GM03348 (cell line): ENCODE measurements around the gene MTCH2.
"Not testable (repeated sequence)": the region's sequence is repeated elsewhere in the genome, so short reads cannot be mapped to it uniquely, and the experiment has no call there.

ENCODE experiments used
- DNase-seq: peaks from one replicate; pipeline ENCODE4 v3.0.0; 2012; ENCODE audit warnings: low spot score

MTCH2 gene

DNA sequence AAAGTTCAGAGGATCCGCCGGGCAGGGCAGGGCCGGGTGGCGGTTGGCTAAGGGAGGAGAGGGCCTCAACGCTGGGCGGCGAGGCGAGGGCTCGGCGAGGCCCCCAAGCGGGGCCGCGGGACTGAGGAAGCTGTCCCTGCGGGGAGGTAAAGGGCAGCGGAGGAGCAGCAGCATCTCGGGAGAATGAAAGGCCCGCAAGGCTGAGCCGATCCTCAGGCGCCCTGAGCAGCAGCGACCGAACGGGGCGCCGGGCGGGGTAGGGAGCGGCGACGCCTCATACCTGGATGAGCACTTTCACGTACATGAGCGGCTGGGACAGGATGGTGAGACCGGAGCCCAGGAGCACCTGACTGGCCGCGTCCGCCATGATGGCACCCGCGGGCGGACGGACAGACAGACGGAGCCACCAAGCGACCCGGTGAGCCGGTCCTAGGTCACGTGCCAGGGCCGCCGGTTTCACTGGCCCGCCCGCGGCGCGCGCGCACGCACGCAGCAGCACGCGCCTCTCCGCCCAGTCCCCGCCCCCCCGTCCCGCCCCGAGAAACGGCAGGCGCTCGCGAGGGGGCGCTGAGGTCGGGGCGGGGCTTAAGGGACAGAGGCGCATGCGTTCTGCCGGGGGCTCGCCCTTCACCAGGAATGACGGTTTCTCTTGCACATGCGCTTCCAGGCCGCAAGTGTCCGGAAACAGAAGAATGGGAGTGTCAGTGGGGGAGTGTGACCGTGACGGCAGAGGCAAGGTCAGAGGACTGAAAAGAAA is at the start of gene MTCH2:
MTCH2 (minus strand) TSS at position 461 of the 757 bp plus-strand sequence; CDS start at position 367, 94 bp downstream.
- DNase-seq, result peak; percentile 100

DNA sequence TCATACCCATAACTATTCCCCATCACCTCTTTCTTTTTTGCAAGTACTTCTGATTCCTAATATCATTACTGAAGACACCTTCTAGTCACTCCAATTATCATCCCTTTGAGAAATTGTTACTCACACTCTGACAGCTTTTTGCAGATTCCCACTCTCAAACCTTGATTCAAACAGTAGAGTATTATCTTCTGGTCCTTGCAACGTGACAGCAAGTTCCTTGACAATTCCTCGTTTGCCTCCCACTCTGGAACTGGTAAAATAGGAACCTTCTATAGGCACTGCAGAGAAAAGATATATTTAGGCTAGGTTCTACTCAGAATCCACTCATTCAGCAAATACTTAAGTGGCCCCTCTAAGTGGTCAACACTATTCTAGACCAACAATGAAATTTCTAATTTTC is 49.6 kb upstream of the MTCH2 start:
- no peak for DNase-seq

DNA sequence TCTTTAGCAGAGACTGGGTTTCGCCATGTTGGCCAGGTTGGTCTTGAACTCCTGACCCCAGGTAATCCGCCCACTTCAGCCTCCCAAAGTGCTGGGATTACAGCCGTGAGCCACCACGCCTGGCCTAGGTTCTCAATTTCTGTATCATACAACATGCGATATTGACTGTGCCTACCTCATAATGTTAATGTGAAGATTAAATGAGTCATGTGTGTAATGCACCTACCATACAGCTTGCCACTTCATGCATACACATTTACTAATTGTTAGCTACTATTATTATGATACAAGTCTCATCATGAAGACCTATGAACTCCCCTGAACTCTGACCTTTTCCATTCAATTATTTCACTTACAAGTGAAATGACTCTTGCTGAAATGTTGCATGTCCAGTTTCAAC is 47.1 kb upstream of the MTCH2 start:
- no peak for DNase-seq

DNA sequence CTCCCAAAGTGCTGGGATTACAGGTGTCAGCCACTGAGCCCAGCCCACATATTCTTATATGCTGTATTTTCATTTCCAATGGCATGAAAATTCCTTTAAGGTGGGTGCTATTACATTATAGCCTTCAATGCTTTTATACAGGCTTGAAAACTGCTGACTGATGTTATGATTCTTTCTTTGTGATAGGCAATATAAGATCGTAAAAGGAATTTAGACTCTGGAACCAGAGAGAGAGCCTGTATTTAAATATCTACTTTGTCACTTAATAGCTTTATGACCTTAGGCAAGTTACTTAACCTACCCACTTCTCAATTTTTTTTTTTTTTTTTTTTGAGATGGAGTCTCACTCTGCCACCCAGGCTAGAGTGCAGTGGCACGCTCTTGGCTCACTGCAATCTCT is 46.6 kb upstream of the MTCH2 start:
- no peak for DNase-seq

DNA sequence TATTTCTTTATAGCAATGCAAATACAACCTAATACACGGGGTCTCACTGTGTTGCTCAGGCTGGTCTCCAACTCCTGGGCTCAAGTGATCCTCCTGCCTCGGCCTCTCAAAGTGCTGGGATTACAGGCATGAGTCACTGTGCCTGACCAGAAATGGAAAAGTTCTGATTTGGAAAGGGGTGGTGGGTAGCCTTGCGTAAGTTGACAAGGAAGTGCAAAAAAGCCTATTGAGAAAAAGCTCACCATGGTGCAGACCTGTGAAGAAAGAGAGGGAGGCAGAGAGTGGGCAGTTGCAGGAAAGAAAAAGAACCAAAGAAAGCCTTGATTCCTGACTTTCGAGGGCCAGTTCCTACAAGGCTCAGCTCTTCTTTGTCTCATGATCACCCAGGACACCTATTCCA is 45.8 kb upstream of the MTCH2 start:
- no peak for DNase-seq

DNA sequence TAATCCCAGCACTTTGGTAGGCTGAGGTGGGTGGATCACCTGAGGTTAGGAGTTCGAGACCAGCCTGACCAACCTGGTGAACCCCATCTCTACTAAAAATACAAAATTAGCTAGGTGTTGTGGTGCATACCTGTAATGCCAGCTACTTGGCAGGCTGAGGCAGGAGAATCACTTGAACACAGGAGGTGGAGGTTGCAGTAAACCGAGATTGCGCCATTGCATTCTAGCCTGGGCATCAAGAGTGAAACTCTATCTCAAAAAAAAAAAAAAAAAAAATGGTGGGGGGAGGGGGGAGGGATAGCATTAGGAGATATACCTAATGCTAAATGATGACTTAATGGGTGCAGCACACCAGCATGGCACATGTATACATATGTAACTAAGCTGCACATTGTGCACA is 44.3 kb upstream of the MTCH2 start:
- DNase-seq, result not testable (repeated sequence)

DNA sequence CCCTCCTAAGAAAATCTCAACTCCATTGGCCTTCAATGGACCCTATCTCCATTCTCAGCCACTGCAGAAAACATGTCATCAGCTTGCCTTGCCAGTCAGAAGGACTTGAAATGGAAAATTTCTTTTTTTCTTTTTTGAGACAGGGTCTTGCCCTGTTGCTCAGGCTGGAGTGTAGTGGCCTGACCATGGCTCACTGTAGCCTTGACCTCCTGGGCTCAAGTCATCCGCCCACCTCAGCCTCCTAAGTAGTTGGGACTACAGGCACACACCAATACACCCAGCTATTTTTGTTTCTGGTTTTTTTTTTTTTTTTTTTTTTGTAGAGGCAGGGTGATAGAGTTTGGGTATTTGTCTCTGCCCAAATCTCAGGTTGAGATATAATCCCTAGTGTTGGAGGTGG is 43.8 kb upstream of the MTCH2 start:
- no peak for DNase-seq

DNA sequence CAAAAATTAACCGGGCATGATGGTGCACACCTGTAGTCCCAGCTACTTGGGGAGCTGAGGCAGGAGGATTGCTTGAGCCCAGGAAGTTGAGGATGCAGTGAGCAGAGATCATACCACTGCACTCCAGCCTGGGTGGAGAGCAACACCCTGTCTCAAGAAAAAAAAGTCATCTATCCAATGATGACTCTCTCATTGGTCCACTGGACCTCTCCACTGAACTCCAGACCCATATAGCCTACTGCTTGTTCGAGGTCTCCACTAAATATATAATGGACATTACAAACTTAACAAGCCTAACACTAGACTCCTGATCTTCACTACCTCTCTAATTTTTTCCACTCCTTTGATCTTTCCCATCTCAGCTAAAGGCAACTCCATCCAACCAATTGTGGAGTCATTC is 33.5 kb upstream of the MTCH2 start:
- DNase-seq, result no peak

DNA sequence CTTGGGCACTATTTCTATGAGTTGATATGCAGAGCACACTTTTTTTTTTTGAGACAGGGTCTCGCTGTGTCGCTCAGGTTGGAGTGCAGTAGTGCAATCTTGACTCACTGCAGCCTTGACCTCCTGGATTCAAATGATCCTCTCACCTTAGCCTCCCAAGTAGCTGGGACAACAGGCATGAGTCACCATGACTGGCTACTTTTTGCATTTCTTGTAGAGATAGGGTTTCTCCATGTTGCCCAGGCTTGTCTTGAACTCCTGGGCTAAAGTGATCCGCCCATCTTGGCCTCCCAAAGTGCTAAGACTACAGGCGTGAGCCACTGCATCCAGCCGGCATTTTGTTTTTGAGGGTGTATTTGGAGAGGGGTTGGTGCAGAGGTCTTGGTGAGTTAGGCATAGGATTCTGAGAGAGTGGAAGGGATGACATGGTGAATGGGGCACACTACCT is 29.9 kb upstream of the MTCH2 start:
- no peak for DNase-seq

DNA sequence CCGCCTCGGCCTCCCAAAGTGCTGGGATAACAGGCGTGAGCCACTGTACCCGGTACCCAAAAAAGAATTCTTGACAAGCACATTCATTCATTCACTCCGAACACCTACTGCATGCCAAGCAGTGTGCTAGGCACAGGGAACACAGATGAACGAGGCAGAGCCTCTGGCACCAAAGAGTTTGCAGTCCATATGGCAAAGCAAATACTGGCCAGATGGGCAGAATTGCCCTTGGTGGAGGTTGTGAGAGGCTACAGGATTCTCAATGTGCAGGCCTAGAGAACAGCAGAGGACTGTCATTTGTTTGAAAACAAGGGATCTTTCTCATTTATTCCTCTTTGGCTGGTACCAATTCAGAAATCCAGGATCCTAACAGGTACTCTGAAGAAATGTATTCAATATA is 27.5 kb upstream of the MTCH2 start:
- DNase-seq, result no peak

DNA sequence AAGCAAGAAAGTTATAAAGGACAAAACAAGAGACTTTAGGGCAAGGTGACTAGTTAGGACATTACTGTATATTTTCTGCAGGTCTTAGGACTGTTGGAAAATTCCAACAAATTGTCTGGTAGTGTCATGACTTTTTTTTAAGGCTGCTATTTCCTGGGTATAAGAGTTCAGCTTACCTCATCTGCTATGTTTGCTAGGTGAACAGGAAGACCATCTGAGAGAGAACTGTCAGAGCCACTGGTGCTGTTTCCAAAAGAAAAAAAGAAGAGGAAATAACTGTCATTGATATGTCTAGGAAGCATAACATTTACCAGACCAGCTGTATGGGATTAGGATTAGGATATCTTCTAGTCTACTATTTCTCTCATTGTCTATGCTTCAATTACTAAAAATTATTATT is 26.3 kb upstream of the MTCH2 start:
- no peak for DNase-seq

DNA sequence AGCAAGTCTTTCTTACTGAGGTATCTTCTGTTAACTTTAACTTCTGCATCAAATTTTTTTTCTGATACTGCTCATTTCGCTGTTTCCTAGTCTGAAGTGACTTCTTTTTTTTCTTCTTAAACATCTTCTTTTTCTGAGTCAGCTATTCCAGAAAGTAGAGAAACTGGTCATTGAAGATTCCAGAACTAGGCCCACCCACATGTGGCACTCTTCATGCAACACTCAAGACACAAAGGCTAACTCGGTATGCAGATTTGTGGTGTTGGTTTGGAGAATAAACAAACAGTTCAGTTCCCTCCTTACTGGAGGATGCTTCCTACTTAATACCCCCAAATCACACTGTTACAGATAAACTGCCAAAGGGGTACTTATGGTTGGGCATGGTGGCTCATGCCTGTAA is 25.2 kb upstream of the MTCH2 start:
- DNase-seq, result no peak

DNA sequence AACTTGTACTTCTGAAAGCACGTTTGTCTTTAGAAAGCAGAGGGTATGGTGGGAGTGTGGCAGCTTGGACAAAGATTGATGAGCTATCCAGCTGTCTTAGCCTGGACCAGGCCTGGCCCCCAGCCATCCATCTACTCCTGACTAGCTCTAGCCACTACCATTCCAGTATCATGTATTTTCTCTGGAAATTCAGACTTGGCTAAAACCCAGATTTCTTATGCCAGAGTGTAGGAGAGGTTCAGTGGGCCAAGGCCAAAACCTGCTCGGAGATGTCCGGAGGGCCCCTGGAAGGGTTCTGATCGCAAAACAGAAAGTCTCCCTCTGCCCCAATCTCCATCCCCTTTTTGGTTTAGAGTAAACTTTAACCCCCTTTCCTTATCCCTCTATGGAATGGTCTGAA is 24.8 kb upstream of the MTCH2 start:
- DNase-seq, result no peak

DNA sequence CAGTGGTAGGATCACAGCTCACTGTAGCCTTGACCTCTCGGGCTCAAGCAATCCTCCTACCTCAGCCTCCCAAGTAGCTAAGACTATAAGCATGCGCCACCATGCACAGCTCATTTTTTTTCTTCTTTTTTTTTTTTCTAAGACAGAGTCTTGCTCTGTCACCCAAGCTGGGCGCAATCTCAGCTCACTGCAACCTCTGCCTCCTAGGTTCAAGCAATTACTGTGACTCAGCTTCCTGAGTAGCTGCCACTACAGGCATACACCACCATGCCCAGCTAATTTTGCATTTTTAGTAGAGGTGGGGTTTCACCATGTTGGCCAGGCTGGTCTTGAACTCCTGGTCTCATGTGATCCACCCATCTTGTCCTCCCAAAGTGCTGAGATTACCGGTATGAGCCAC is 22.6 kb upstream of the MTCH2 start:
- DNase-seq, result not testable (repeated sequence)

DNA sequence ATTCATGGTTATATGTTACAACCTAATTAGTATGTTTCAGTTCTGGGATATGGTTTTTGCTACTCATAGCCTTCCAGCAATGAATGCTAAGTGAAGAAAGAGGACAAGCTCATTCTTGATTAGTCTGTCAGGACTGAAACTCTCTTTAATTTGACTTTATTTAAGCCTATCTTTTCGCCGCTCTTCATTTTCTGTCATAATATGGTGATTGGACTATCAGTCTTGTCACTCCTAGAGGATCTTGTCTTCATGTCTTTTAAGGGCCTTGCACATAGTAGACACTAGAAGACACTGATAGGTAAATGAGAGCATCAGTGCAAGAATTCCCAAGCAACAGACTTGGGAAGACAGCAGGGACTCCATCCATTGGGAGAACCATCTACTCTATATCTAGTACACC is 18.9 kb upstream of the MTCH2 start:
- no peak for DNase-seq

DNA sequence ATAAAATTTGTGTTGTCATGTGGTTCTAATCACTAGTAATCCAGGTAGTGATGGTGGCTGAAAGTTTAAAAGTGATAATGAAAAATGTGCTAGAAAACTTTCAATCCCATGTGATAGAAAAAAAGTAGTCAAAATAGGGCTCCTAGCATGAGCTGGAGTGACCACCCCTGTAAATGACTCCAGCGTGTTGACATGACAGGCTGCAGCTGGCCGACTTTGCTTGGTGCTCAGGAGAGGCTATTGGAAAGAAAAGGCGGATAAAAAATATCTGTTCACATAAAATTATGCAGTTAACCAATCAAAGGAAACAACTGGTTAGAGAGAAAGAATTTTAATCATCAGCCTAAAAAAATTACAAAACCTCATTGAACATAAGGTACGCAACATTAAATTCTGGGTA is 16.9 kb upstream of the MTCH2 start:
- DNase-seq, result no peak

DNA sequence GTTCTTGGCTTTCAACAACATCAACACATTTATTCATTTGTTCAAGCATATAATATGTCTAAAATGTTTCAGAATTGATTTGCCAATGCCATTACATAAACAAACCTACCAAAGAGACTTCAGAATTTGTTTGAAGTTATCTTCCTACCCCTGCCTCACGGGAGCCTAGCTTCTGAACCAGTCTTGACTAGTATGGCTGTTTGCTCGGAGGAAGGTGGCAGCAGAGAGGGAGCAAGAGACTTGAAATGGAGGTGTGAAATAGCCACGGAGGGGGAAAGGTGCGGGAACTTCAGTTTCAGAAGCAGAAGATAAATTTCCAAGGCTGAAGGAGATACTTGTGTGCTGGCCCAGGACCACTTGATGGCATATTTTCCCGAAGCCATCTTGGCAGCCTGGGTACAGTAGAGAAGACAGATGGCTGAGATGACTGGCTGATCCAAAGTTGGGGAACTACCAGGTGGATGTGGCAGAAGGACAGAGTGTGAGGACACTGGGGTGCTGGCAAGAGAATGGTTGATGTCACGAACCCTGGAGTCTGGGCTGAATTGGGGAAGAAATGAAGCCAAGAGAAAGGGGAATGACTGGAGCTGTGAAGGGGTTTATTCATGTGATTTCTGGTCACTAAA is 14.0 kb upstream of the MTCH2 start:
- no peak for DNase-seq

DNA sequence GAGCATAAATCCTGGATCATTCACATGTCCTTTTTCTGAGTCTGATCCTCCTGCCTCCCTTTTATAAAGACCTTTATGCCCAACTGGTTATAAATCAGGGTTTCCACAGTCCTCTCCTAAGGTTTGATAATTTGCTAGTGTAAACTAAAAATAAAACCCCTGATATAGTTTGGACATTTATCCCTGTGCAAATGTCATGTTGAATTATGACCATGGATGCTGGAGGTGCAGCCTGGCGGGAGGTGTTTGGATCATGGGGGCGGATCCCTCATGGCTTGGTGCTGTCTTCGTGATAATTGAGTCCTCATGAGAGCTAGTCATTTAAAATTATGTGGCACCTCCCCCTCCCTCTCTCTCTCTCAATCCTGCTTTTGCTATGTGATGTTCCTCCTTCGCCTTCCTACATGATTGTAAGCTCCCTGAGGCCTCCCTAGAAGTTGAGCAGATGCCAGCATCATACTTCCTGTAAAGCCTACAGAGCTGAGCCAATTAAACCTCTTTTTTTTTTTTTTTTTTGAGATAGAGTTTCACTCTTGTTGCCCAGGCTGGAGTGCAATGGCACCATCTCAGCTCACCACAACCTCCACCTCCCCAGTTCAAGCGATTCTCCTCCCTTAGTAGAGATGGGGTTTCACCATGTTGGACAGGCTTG is 9.6 kb upstream of the MTCH2 start:
- DNase-seq, result no peak

DNA sequence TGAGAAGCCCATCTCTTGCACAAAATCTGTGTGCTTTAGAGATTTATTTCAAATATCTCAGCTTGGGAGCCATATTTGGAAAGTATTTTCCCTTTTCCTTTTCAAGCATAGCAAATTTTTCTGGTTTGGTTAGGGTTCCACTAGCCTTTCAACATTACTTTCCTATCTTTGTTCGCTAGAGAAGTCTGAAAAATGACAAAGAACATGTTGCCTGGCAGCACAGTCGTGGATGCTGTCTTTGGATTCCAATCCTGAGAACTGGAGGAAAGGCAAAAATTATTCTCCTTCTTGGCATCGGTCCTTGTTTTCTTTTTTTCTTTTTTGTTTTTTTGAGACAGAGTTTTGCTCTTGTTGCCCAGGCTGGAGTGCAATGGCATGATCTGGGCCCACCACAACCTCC is 6.9 kb upstream of the MTCH2 start:
- no peak for DNase-seq

DNA sequence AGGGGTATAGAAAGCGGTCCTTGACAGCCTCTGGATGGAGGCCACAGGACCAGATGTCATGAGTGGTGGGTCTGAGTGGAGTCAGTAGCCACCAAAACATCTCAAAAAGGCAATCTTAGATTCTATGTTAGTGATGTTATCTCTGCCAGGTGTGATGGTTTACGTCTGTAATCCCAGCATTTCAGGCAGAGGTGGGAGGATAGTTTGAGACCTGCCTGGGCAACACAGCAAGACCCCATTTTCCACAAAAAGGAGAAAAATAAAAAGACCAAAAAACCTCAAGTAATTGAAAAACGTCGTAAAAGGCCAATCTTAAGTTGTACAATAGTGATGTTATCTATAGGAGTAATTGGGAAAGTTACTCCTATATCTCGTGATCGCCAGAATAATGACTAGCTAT is 3.7 kb upstream of the MTCH2 start:
- no peak for DNase-seq

DNA sequence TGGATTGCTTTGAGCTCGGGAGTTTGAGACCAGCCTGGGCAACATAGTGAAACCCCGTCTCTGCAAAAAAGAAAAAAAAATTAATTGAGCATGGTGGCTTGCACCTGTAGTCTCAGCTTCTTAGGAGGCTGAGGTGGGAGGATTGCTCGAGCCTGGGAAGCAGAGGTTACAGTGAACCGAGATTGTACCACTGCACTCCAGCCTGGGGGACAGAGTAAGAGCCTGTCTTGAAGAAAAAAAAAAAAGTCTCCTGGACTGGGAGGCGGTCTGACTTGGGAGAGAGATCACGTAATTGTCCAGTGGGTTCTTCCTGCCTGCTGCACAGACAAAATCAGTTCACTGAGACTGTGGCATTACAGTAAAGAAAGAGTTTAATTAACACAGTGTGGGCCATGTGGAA is 3.1 kb upstream of the MTCH2 start:
- no peak for DNase-seq

DNA sequence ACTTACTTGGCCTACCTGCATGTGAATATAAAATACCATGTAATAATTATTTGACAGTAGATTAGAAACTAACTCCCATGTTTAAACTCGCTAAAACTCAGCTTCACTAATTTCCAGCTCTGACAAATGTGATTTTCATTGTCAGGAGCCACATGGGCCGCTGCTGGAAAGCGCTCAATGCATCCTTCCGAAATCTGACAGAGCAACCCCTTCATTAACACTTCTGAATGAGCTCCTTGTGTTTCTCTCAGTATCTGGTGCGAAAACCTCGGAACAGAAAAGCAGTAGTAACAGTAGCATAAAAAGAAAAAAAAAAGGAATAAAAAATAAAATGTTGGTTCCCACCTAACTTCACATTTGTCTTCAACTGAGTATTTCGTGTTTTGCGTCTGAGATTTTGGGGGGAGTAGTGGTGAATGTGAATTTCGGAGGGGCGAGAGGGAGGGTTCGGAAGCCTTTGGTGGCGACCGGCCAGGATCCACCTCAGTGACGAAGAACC is 710 bp downstream of the MTCH2 start:
- DNase-seq, result peak; percentile 12

DNA sequence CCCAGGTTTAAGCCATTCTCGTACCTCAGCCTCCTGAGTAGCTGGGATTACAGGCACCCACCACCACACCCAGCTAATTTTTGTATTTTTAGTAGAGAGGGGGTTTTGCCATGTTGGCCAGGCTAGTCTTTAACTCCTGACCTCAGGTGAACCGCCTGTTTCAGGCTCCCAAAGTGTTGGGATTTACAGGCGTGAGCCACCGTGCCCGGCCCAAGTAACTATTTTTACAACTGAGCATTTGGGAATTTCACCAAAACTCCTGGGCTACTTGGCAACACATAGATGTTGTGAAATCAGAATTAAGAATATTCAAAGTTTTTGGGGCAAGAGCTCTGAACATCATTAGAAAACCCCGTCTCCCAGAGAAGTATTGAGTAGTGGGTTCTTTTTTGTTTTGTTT is 1.9 kb downstream of the MTCH2 start:
- peak; percentile 19 for DNase-seq
